Urothelium cell line (cell line): ENCODE measurements around the gene SPATA7.
A peak's percentile ranks its signal among the peaks of the same experiment; 100 is the strongest.
"Not testable (repeated sequence)": the region's sequence is repeated elsewhere in the genome, so short reads cannot be mapped to it uniquely, and the experiment has no call there.

Source experiments
- DNase-seq: peaks from one replicate; pipeline ENCODE4 v3.0.0; 2011; ENCODE audit warnings: low spot score, mixed read lengths
- FAIRE-seq: peaks from 2 replicates; lab custom pipeline; 2011; peaks lifted over from hg19 to GRCh38; lab: Jason Lieb, UNC

The SPATA7 gene

GRCh38 chr14:88385212-88386101 lies at the start of gene SPATA7:
TSS of gene SPATA7 (plus strand) at chr14:88385657. CDS start at chr14:88385819, 162 bp downstream.
- FAIRE-seq (peak; percentile 84), DNase-seq (peak; percentile 95)

GRCh38 chr14:88340357-88340756 lies 45.1 kb upstream of the SPATA7 start:
- FAIRE-seq (no peak), DNase-seq (no peak)

- DNase-seq (no peak), FAIRE-seq (peak; percentile 52)
Measured at GRCh38 chr14:88342980-88343379, 42.5 kb upstream of the SPATA7 start.

- FAIRE-seq (peak; percentile 5), DNase-seq (peak; percentile 72)
Measured at GRCh38 chr14:88346048-88346639, 39.3 kb upstream of the SPATA7 start.

GRCh38 chr14:88348546-88348945 lies 36.9 kb upstream of the SPATA7 start:
- FAIRE-seq (no peak), DNase-seq (no peak)

GRCh38 chr14:88351966-88352691 lies 33.3 kb upstream of the SPATA7 start:
- FAIRE-seq (no peak), DNase-seq (peak; percentile 65)

- FAIRE-seq: no peak
- no peak for DNase-seq
Measured at GRCh38 chr14:88352698-88353097, 32.8 kb upstream of the SPATA7 start.

- peak; percentile 27 for FAIRE-seq
Measured at GRCh38 chr14:88354358-88354757, 31.1 kb upstream of the SPATA7 start.

GRCh38 chr14:88359500-88359899 lies 26.0 kb upstream of the SPATA7 start:
- FAIRE-seq (no peak), DNase-seq (no peak)

More at GRCh38 chr14:88354358-88354757, 31.1 kb upstream of the SPATA7 start:
- no peak for DNase-seq

- DNase-seq (no peak), FAIRE-seq (no peak)
Measured at GRCh38 chr14:88363644-88364043, 21.8 kb upstream of the SPATA7 start.

GRCh38 chr14:88364710-88365413 lies 20.6 kb upstream of the SPATA7 start:
- FAIRE-seq (no peak), DNase-seq (no peak)

GRCh38 chr14:88369496-88369895 lies 16.0 kb upstream of the SPATA7 start:
- FAIRE-seq: no peak
- DNase-seq: no peak

- no peak for FAIRE-seq
Measured at GRCh38 chr14:88379706-88380343, 5.6 kb upstream of the SPATA7 start.

GRCh38 chr14:88380405-88380804 lies 5.1 kb upstream of the SPATA7 start:
- DNase-seq (no peak), FAIRE-seq (no peak)

More at GRCh38 chr14:88379706-88380343, 5.6 kb upstream of the SPATA7 start:
- no peak for DNase-seq

GRCh38 chr14:88381634-88382033 lies 3.8 kb upstream of the SPATA7 start:
- not testable (repeated sequence) for FAIRE-seq, DNase-seq

- no peak for DNase-seq
Measured at GRCh38 chr14:88384718-88385117, 739 bp upstream of the SPATA7 start.

GRCh38 chr14:88386256-88386794 lies 868 bp downstream of the SPATA7 start:
- no peak for FAIRE-seq
- no peak for DNase-seq

More at GRCh38 chr14:88384718-88385117, 739 bp upstream of the SPATA7 start:
- FAIRE-seq: no peak

- no peak for FAIRE-seq
- no peak for DNase-seq
Measured at GRCh38 chr14:88388741-88389282, 3.4 kb downstream of the SPATA7 start.

- no peak for FAIRE-seq
- DNase-seq: no peak
Measured at GRCh38 chr14:88392609-88393008, 7.2 kb downstream of the SPATA7 start.

- DNase-seq (no peak), FAIRE-seq (no peak)
Measured at GRCh38 chr14:88411039-88411438, 25.6 kb downstream of the SPATA7 start.
